Panc1 (cell line): ENCODE data around the gene RAPGEF5.

Experiments
- POLR2AphosphoS5 ChIP-seq: IDR thresholded peaks from 2 replicates; pipeline ENCODE4 v1.6.1; 2012; ENCODE audit warnings: mild to moderate bottlenecking, low read depth, low read length, moderate library complexity
- TCF7L2 ChIP-seq: IDR thresholded peaks from 2 replicates; pipeline ENCODE4 v1.6.1; 2011; ENCODE audit warnings: mild to moderate bottlenecking, low read depth, low read length, inconsistent platforms
- TF ChIP-seq, protein P1 (sequence below): fragments of 450-650 bp; IDR thresholded peaks from 2 replicates; pipeline ENCODE4 v1.5.1; 2017; ENCODE audit warnings: mild to moderate bottlenecking
- TF ChIP-seq, protein P2 (sequence below), 2 experiments: IDR thresholded peaks; 2 replicates each; pipeline ENCODE4 v1.6.1; 2011 to 2012; ENCODE audit warnings: low read depth in 2 of 2, control low read depth in 1 of 2, low read length in 1 of 2, mild to moderate bottlenecking in 1 of 2, moderate library complexity in 1 of 2; ENCODE audit not compliant: insufficient read depth in 1 of 2

DNA sequence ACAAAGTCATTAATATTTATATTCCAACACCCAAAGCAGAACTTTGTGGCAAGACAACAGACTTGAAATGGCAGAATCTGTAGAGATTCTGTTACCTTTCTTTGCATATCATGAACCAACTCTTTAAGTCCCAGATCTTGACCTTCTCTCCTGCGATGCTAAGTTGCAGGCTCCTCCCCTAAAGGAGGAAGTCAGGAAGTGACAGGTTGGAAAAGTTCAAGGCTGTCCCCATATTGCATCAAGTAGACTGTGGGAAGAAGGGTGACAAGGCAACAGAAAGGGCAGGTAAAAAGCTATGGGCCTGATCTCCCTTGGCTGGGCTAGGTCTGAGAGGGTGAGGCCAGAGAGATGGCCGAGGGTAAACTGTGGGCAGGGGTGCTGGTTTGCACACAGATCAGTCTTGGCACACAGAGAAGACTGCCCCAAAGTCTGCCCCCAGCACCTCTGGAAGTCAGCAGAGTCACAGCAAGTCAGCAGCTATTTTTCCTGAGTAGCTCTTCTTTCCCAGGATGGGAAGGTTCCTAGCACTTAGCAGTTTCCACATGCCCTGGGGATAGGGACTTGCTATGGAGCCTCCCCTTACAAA lies 115.1 kb downstream of the RAPGEF5 start:
- TF ChIP-seq TCF7L2 (no peak), POLR2AphosphoS5 (no peak)
- TF ChIP-seq, protein P1, sequence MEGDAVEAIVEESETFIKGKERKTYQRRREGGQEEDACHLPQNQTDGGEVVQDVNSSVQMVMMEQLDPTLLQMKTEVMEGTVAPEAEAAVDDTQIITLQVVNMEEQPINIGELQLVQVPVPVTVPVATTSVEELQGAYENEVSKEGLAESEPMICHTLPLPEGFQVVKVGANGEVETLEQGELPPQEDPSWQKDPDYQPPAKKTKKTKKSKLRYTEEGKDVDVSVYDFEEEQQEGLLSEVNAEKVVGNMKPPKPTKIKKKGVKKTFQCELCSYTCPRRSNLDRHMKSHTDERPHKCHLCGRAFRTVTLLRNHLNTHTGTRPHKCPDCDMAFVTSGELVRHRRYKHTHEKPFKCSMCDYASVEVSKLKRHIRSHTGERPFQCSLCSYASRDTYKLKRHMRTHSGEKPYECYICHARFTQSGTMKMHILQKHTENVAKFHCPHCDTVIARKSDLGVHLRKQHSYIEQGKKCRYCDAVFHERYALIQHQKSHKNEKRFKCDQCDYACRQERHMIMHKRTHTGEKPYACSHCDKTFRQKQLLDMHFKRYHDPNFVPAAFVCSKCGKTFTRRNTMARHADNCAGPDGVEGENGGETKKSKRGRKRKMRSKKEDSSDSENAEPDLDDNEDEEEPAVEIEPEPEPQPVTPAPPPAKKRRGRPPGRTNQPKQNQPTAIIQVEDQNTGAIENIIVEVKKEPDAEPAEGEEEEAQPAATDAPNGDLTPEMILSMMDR, result no peak
- TF ChIP-seq, protein P2, sequence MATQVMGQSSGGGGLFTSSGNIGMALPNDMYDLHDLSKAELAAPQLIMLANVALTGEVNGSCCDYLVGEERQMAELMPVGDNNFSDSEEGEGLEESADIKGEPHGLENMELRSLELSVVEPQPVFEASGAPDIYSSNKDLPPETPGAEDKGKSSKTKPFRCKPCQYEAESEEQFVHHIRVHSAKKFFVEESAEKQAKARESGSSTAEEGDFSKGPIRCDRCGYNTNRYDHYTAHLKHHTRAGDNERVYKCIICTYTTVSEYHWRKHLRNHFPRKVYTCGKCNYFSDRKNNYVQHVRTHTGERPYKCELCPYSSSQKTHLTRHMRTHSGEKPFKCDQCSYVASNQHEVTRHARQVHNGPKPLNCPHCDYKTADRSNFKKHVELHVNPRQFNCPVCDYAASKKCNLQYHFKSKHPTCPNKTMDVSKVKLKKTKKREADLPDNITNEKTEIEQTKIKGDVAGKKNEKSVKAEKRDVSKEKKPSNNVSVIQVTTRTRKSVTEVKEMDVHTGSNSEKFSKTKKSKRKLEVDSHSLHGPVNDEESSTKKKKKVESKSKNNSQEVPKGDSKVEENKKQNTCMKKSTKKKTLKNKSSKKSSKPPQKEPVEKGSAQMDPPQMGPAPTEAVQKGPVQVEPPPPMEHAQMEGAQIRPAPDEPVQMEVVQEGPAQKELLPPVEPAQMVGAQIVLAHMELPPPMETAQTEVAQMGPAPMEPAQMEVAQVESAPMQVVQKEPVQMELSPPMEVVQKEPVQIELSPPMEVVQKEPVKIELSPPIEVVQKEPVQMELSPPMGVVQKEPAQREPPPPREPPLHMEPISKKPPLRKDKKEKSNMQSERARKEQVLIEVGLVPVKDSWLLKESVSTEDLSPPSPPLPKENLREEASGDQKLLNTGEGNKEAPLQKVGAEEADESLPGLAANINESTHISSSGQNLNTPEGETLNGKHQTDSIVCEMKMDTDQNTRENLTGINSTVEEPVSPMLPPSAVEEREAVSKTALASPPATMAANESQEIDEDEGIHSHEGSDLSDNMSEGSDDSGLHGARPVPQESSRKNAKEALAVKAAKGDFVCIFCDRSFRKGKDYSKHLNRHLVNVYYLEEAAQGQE (IDR thresholded peaks at IDR 0.05; ENCODE audit: insufficient read depth in 1 of 2, low read depth in 2 of 2, low read length in 1 of 2), result no peak
